ENCODE data around the gene TTLL9.

TTLL9 gene

DNA sequence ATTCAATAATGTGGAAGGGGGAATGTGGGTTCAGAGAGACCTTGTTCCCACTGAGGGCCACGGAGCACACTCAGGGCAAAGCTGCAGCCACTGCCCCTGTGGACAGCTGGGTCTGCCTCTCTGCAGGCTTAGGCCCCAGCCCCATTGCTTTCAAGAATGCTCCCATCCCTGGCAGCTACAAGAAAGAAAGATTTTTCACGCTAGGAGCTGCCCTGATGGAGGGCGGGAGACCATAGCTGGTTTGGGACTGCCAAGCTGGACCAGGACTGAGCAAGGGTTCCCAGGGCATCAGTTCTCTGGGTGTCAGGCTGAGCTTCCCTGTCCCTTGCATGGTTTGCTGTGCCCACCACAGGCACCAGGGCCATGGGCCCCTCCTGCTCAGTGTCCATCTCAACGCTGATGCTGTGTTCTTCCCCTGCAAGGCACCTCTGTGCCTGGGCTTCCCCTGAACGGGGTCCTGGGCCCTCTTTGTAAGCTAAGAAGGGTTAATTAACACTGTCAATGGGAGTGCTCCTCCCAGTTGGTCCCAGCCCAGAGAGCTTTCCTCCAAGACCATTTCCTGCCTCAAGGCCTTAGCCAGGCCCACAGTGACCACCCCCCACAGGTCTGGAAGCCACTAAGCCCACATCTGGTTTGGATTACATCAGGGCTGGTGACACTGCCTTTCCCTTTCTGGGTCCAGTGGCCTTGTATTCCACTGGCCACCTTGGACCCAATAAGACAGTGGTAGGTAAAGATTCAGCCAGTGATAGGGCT lies 33.4 kb upstream of the TTLL9 start:
- no peak for DNase-seq (ENCODE audit: low read depth in 2 of 2)

DNA sequence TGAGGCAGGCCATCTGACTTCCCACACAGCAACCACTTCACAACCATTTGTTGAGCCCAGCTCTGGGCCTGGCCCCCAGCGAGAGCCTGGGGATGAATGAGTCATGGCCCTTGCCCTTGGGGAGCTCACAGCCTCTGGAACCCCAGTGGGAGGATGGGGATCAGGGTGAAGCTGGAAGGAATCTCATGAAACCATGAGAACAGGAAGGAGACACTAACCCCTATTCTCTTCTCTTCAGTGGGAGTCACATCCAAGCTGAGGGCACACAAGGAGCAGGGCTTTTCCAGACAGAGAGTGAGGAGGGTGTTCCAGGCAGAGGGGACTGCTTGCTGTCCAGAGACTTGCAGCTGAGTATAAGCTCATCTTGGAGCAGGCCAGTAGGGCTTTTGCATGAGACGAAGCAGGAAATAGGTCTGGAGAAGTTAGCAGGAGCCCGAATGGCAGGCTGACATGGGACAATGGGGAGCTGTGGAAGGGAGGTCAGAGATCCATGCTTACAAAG lies 32.5 kb upstream of the TTLL9 start:
- no peak for DNase-seq (ENCODE audit: low read depth in 2 of 2)

DNA sequence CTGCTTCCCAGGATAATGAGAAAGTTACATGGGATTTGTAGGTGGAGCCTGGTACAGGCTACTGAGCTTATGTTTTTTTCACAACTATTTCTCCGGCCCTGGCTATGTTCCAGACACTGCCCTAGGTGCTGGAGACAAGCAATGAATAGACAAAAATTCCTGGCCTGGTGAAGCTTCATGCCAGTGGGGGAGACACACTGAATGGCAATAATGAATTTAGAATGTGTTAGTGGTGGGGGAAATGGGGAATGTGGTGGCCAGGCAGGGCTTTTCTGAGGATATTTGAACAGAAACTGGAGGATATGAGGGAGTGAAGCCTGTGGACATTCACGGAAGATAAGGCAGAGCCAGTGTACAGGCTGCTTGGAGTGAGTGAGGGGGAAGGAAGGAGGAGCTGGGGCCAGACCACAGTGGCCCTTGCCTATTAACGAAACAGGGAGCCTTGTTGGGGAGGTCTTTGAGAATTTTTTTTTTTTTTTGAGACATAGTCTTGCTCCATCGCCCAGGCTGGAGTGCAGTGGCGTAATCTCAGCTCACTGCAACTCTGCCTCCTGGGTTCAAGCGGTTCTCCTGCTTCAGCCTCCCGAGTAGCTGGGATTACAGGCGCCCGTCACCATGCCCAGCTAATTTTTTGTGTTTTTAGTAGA lies 31.7 kb upstream of the TTLL9 start:
- DNase-seq (ENCODE audit: low read depth in 2 of 2), result no peak

DNA sequence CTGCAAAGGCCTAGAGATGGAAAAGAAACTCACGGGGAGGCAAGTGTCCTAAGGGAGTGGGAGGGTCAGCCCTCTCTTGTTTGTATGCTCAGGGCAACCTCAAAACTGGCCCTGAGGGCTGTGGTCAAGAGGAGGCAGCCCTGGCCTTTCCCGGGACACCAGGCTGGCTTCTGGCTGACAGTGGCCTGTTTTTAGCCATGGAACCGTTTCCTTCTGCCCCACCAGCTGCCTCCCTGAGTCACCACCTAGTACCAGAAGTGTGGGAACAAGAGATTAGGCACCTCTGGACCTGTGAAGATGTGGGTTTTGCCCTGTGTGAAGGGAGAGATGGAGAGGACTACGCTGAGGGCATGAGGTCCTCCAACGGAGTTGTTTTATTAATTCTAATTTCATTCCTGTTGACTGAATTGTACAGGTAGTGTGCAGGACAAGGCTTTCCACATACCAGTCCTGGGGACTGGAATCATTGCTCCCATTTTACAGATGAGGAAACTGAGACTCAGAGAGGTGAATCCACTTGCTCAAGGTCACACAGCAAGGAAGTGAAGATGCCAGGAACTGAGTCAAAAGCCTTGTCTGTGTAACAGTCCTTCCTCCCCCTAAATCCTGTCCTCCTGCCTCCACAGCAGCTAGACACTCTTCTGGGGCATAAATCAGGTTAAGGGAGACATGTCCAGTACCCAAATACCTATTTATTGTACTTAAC lies 30.5 kb upstream of the TTLL9 start:
- DNase-seq (ENCODE audit: low read depth in 2 of 2), result no peak

DNA sequence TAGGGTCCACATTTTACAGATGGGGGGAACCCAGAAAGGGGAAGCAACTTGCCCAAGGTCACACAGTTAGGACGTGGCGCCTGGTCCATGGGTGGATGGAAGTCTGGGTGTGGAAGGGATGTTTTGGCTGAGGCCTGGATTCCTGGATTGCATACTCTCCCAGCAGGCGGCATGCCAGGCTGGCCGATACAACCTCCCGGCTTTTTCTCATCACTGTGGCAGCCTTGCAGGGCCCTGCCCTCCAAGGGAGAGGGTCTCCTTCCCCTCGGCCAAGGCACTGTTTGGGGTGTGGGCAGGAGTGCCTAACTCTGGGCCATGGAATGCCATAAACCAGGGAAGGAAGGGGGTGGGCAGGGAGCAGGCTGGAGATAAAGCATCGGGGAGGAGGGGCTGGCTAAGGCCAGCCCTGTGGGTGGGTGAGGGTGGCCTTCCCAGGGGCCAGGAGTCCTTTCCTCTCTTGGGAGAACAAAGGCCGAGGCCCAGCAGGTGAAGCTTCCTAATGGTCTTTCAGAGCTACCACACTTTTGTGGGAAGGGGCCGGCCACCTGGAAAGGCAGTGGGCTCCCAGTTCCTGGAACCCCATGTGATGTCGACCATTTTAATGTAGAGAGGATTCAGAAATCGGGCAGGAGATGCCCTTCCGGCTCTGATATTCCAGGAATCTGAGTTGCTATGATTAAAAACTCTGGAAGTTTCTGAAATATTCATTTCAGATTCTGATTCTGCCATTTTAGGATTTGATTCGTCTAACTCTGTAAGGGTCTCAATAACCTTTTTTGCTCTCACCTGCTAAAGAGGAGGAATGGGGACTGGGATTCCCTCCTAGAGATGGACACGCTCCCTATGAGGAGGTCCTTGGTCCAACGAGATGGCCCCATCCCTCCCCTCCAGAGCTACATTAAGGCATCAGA lies 29.3 kb upstream of the TTLL9 start:
- DNase-seq (ENCODE audit: low read depth in 2 of 2), result no peak

DNA sequence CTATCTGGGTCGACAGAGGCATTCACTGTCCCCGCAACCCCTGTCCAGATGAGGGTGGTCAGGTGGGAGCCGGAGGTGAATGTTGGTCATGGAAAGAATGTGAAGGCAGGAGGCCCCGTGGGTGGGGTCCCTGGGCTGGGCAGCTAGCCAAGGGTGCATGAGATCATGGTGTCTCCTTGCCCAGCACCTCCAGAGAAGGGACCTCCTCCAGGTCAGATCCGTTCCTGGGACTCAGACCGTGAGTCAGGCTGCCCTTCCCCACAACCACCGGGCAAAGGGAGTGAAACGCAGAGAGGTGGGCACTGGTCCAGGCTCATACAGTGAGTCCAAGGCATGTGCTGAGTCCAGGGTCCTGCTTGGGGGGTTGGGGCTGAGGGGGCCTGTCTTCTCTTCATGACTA lies 28.5 kb upstream of the TTLL9 start:
- no peak for DNase-seq (ENCODE audit: low read depth in 2 of 2)

DNA sequence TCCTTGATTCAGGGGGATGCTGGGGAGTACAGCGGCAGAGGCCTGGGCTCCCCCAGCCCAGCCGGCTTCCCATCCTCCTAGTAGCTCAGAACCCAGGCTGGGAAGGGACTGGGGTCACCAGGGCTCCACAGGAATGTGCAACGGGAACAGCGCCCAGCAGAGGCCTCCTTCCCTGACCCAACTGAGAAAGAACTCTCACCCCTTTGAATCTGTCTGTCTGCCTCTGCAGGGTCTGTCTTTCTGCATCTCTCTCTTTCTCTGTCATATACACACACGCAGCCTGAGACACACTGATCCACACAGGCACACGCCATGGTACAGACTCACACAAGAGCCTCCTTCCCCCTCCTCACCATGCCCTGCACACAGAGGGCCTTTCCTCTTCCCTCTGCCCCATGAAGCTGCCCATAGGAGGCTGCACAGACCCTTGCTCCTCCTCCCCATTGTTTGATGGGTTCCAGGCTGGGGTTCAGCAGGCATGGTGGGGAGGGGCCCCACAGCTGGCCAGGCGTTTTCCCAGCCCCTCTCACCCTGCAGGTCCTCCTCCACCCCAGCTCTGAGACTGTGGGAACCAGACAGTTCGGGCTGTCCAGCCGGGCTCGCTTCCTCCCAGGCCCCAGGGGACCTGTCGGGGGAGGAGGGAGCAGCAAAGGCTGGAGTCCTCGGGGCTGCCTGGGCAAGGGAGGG lies 27.8 kb upstream of the TTLL9 start:
- no peak for DNase-seq (ENCODE audit: low read depth in 2 of 2)

DNA sequence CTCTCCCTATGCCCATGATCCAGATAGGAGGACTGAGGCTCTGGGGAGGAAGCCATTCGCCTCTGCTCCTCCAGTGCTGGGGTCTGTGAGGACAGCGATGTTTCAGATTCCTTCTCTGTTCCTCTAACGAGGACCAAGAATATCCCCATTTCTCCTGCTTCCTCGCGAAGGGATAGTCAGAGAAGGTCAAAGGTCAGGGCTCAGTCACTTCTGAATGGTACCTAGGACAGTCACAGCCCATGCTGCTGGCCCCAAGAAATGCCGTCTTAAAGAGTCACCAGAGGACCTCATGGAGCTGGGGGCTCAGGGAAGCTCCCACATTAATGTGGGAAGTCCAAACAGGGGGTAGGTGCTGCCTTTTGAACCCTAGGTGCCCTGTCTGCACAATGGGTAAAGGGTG lies 27.1 kb upstream of the TTLL9 start:
- no peak for DNase-seq (ENCODE audit: low read depth in 2 of 2)

DNA sequence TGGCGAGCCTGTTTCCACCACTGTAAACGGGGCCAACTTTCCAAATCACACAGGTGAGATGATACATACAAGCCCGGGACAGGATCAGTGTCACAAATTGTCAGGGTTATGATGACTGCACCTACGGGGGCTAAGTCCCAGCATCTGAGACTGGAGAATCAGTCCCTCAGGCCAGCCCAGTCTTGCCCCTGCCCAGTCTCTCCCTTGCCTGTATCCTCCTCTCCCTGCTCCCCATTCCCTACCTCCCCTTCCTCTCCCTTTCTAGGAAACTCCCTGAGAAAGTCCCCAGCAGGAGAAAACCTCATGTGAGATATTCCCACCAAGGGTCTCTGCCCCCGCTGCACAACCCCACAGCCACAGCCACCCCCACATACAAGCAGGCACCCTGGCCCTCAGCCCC lies 26.6 kb upstream of the TTLL9 start:
- no peak for DNase-seq (ENCODE audit: low read depth in 2 of 2)

DNA sequence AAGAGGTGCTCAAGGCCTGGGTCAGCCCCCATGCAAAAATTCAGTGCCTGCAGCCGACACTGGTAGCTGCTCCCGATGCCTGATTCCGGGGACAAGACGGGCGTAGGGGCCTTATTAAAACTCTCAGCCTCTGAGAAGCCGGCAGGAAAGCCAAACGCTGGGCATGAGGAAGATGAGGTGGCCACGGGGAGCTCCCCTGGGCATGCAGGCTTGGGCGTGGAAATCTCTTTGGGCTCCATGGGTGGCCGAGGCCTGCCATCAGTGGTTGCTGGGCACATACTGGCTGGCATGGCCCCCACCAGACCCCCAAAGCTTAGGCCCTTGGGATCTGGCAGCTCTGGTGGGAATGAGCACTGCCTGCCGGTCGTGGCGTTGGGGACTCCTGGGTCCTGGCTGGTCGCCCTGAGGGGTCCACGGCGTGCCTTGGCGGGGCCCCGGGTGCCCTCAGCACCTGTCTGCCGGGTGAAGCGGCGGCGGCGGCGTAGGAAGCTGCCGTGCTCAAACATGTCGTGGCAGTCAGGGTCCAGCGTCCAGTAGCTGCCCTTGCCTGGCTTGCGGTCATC lies 25.6 kb upstream of the TTLL9 start:
- DNase-seq (ENCODE audit: low read depth in 2 of 2), result no peak

DNA sequence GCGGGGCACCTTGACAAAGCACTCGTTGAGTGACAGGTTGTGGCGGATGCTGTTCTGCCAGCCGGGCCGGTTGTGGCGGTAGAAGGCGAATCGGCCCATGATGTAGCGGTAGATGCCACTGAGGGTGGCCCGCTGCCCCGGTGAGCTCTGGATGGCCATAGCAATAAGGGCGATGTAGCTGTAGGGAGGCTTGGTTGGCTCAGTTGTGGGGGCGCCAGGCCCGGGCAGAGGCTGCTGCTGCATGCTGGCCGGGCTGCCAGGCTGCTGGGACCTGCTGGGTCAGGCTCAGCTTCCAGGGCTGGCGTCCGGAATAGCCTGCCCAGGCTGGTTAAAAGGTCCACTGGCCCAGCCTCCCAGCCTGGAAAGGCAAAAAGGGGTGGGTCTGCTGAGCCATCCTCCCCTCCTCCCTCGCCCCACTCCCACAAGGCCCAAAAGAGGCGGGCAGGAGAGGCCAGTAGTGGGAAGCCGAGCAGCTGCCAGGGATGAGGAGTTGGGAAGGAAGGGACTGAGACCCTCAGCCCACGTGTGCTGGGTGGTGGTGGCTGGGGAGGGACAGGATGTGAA lies 25.1 kb upstream of the TTLL9 start, which contains the start of gene FOXS1:
FOXS1 (minus strand) TSS at position 305 of the 564 bp plus-strand sequence; CDS start at position 243, 62 bp downstream.
- DNase-seq (ENCODE audit: low read depth in 2 of 2), result no peak

DNA sequence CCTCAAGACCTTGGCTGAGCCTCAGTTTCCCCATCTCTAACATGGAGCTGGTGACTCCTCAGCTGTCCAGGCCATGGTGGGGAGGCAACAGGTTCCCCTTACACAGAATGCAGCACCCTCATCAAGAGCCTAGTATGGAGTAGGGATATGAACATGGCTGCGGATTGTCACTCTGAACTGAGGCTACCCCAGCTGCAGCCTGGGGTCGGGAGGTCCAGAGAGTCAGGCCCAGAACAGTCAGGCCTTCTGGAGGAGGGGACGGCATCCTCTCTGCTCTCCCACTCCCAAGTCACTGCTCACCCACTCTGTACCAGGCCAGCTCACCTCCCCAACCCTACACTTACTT lies 23.7 kb upstream of the TTLL9 start:
- no peak for DNase-seq (ENCODE audit: low read depth in 2 of 2)

DNA sequence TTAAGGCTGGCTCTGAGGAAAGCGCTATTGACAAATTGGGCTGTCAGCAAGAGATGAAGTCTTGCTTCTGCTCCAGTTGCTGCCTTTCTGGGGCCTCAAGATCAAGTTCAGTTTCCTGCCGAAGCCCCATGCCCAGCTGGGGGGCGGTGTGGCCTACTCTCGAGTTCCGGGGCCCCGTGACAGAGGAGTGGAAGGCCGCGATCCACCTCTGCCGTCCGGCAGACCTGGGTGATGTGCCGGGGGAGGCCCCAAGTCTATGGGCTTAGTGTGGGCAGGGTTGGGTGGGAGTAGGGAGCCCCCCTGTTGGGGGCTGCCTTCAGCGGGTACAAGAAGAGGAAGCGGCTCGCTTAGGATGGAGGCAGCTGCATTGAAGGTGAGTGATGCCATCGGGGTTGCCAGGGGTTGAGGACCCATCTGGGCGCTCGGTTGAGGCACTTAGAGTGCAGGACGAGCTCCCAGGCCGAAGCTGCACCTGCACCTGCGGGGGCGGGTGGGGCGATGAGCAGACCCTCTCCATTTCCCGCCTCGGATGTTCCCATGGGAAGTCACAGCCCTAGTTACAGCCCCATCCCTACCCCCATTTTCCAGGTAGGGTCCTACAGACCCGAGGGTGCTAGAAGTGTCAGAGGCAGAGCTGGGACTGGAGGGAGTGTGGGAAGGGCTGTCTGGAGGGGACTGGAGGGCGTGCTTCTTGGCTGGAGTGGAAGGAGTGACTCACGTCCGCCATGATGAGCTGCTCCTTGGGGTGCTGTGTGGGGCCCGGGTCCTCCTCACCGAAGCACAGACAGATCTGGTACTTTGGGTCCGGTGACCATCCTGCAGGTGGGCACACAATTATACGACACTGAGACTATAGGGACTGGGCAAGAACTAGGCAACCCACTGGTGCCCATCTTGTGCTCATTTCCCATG lies 22.1 kb upstream of the TTLL9 start:
- DNase-seq (ENCODE audit: low read depth in 2 of 2), result no peak

DNA sequence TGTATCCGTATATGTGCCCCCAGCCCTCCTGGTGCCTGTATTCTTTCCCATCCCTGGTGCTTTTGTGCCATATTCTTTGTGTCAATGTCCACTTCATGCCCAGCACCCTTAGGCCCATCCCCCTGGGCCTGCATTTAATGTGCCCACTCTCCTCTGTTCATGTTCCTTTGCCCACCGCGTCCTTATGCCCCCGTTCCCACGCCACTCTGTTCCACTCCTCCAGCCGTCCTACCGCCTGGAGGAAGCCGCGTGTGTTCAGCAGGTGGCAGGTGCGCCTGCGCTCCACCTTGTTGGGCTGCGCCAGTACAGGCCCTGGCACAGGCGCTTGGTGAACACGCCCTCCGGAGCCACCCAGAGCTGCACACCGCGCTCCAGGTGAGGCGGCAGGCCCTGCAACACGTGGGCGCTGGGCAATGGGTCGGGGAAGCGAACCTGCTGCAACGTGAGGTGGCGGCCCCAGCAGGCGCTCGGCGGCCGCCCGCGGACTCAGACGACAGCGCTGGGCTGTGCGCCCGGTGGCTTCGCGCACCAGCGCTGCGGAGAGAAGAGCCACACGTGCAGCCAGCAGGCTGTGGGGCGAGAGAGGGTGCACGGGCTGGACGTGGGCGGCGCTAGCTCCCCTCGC lies 21.0 kb upstream of the TTLL9 start:
- DNase-seq (ENCODE audit: low read depth in 2 of 2), result no peak

DNA sequence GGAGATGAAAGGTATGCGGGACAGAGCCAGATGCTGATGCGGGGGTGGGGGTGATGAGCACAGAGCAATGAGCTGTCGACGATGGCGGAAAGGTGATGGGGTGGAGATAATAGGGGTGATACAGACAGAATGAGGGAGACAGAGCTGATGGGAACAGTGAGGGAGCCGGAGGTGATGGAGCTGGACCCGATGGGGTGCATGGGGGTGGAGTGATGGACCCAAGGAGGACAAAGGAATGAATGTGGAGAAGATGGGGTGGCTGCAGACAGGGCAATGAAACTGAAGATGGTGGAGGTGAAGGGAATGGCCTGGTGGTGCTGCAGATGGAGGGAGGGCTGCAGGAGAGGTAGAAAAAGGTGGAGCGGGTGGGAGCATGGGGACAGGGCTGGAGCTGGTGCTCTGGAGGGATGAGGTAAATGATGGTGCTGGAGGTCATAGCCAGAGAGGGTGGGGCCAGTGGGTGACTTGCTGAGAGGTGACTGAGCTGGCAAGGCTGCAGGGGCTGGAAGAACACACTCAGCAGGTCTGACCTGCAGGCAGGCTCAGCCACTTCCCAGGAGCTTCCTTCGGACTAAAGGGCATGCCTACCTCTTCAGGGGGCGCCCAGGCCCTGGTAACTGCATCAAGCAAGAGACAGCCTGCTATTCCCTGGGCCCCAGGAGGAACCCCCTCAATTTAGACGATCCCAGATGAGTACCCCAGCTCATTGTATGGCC lies 19.0 kb upstream of the TTLL9 start:
- DNase-seq (ENCODE audit: low read depth in 2 of 2), result no peak

DNA sequence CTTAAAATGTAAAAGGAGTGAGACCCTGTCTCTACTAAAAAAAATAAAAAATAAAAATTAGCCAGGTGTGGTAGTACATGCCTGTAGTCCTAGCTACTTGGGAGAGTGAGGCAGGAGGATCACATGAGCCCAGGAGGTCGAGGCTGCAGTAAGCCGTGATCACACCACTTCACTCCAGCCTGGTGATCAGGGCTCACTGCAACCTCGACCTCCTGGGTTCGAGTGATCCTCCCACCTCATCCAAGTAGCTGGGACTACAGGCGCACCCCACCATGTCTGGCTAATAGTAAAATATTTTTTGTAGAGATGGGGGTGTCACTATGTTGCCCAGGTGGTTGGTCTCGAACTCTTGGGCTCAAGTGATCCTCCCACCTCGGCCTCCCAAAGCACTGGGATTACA lies 17.0 kb upstream of the TTLL9 start:
- no peak for DNase-seq (ENCODE audit: low read depth in 2 of 2)

DNA sequence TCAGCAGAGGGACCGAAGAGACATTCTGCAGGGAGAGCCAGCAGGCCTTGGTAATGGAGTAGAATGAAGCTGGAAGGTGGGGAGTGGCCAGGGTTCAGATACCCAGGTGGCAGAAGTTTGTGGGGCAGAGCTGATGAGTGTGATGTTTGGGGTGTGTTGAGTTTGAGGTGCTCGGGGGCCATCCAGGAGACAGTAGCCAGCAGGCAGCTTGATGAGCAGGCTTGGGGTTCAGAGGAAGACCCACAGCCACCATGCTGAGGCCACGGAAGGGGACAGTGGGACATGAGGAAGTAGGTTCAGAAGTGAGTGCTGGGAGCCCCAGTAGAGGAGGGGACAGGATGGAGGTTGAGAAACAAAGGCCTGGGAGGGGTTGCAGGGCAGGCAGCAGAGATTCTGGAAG lies 13.9 kb upstream of the TTLL9 start:
- no peak for DNase-seq (ENCODE audit: low read depth in 2 of 2)

All from stimulated activated CD8-positive, alpha-beta memory T cell treated with anti-CD3 and anti-CD28 coated beads, Interleukin-7, amount 100 ng/mL, for 1 hour (primary cell).